HG03558 (cell line): ENCODE data around the gene DNASE2B.
"Not testable (repeated sequence)": the region's sequence is repeated elsewhere in the genome, so short reads cannot be mapped to it uniquely, and the experiment has no call there.

Experiments
- ATAC-seq: cut with Tn5 transposase; IDR thresholded peaks from one replicate; pipeline ENCODE4 v1.9.1; 2021; ENCODE audit warnings: moderate number of reproducible peaks; ENCODE audit not compliant: unreplicated experiment; ENCODE audit errors: extremely low read depth

Gene DNASE2B

DNA sequence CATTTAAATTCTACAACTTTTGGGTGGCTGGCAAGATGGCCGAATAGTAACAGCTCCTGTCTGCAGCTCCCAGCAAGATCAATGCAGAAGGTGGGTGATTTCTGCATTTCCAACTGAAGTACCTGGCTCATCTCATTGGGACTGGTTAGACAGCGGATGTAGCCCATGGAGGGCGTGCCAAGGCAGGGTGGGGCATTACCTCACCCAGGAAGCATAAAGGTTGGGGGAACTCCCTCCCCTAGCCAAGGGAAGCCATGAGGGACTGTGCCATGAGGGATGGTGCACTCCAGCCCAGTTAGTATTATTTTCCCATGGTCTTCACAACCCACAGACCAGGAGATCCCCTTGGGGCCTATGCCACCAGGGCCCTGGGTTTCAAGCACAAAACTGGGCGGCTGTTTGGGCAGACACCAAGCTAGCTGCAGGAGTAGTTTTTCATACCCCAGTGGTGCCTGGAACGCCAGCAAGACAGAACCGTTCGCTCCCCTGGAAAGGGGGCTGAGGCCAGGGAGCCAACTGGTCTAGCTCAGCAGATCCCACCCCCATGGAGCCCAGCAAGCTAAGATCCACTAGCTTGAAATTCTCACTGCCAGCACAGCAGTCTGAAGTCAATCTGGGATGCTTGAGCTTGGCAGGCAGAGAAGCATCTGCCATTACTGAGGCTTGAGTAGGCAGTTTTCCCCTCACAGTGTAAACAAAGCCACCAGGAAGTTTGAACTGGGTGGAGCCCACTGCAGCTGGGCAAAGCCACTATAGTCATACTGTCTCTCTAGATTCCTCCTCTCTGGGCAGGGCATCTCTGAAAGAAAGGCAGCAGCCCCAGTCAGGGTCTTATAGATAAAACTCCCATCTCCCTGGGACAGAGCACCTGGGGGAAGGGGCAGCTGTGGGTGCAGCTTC is 44.7 kb downstream of the DNASE2B start:
- not testable (repeated sequence) for ATAC-seq

DNA sequence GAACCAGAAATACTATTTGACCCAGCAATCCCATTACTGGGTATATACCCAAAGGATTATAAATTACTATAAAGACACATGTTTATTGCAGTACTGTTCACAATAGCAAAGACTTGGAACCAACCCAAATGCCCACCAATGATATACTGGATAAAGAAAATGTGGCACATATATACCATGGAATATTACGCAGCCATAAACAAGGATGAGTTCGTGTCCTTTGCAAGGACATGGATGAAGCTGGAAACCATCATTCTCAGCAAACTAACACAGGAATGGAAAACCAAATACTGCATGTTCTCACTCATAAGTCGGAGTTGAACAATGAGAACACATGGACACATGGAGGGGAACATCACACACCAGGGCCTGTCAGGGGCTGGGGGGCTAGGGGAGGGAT is 50.4 kb downstream of the DNASE2B start:
- ATAC-seq, result not testable (repeated sequence)

DNA sequence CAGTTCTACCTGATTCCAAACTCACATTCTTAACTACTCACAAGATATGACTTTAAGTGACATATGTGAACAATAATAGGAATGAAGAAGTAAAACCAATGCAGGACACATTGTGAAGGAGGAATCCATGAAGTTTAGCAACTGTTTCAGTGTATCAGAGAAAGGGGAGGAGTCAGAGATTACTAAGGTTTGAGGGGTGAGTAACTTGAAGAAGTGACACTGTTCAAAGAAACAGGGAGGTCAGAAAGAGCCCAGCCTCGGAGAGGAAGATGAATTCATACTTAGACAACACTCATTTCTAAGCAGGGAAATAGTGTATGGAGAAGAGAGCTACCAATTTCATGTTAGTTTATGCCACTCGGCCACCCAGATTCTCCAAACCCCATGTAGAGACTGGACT is 52.6 kb downstream of the DNASE2B start:
- no peak for ATAC-seq

DNA sequence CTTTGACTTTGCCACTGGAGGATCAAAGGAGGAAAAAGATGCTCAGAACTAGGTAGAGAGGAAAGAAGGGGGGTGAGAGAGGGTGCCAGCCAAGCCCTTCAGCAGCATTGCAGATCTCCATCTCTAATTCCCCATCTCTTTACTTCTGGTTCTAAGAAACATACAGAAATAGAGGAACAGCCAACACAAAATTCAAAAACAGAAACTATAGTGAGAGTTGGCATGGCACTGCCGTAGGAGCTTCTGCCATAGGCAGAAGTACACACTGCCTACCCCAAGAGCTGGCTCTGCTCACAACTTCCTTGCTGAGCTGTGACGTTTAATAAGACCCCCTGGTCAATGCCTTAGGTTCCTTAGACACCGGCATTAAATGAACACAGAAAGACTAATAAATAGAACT is 54.2 kb downstream of the DNASE2B start:
- no peak for ATAC-seq

DNA sequence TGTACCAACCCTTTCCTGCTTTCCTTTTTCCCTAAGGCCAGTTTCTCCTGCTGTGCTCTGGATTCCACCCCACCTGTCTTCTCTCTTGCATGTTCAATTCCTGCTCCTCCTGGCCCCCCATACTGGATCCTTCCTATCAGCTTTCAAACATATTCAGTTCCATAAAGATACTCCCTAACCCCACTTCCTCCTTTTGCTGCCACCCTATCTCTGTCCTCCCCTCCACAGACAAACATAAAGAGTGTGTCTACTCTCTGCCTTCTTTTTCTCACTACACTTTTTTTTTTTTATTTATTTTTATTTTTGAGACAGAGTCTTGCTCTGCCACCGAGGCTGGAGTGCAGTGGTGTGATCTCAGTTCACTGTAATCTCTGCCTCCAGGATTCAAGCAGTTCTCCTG is 63.8 kb downstream of the DNASE2B start:
- no peak for ATAC-seq
